HG03103 (cell line): Measurements from ENCODE around the gene TMEM125.

ENCODE experiments used
- ATAC-seq: cut with Tn5 transposase; IDR thresholded peaks from one replicate; pipeline ENCODE4 v1.9.1; 2021; ENCODE audit warnings: low read depth; ENCODE audit not compliant: unreplicated experiment

Gene TMEM125

DNA sequence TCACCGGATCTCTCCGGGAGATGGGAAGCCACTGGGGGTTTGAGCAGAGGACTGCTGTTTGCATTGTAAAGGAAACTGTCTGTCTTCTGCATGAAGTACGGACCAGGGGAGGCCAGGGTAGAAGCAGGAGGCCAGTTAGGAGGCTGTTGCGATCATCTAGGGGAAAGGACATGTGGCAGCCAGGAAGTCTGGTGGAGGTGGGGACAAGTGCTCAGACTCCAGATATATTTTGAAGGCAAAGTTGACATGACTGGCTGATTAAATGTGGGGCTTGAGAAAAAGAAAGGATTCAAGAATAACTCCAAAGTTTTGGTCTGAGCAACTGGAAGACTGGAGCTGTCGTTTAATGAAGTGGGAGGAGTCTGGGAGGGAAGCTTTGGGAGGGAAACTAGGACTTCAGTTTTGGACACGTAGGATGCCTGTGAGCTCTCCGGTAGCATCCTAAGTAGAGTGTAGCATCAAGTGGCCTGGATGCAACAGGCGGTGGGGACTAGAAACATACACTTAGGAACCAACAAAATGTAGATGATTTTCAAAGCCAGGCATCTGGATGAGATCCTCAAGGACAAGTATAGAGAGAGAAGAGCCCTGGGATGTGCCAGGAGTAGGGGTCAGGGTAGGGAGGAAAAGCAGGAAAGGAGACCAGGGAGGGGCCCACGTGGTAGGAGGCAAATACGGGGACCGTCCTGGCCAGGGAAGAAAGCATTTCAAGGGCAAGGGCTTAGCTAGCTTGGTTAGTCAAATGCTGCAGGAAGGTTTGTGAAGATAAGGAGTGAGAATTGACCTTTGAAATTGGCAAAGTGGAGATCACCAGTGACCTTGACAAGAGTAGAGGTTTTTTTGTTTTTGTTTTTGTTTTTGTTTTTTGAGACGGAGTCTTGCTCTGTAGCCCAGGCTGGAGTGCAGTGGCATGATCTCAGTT, 19.3 kb downstream of the TMEM125 start:
- ATAC-seq = no peak

DNA sequence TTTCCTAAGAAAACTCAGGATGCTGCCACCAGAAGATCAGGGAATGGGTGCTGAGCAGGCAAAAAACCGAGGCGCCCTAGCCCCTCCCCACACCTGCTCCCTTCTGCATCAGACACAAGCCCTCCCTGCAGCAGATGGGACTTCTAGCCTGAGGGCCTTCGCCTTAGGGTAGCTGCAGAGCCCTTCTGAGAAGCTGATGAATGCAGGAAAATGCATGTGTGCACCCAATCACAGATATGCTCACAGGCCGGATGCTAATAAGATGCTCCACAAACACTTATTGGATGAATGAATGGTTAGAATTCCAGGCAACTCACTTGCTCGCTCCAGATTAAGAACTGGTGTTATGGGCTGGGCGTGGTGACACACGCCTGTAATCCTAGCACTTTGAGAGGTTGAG, 22.4 kb downstream of the TMEM125 start:
- no peak for ATAC-seq

DNA sequence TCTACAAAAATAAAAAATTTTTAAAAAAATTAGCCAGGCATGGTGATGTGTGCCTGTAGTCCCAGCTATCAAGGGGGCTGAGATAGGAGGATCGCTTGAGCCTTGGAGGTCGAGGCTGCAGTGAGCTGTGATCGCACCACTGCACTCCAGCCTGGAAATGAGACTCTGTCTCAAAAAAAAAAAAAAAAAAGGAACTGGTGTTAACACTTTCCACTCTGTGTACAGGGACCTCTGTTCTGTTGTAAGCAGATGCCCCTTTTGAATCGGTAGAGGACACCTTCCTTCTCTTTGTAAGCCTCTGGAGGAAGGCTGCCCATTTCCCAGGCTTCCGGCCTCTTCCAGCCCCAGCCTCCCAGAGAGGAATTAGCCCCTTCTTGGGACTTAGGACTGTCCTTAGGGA, 22.9 kb downstream of the TMEM125 start:
- ATAC-seq = no peak

DNA sequence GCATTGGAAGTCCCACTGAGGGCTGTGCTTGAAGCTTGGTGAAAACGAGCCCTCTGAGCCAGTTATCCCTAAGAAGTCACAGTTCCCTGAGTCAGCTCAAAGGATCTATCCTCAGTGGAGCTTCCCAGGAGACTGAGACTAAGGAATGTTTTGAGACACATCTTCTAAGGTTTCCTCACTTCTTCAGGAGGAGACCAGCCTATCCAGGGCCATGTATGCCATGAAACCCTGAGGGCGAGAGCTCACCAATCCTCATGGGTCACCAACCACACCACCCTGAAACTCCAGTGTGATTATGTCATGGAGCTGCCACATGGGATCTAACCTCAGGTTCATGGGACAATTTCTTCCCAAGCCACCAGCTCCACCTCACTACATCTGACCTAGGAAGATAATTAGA, 23.4 kb downstream of the TMEM125 start:
- no peak for ATAC-seq

DNA sequence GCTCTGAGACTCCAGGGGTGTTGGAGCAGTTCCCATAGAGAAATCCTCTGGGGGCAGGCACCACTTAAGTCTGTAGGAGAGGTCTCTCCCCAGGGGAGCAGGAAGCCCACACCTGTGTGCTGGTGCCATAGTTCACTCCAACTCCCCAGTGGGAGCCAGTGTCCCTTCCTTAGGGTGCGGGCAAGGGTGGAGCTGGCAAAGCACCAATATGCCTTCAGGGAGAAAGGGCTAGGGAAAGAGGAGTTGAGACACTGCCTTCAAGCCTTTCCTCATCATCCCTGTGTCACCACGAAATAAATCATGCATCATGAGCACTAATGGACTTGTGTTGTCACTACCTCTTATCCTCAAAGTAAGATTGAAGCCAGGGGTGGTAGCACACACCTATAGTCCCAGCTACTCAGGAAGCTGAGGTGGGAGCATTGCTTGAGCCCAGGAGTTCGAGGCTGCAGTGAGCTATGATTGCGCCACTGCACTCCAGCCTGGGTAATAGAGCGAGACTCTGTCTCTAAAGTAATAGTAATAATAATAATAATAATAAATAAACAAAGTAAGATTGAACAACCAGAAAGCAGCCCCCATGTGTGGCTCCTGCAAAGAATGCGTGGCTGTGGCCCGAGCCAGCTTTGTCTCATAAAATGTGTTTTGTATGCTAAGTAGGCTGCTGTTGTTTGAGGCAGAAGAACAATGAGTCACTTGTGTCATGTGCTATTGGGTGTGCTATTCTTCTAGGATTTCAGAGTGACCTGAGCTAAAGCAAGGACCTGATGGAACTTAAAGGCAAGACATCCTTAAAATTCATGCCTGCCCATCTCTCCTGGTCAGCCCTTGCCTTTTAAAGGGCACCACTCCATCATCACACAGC, 24.3 kb downstream of the TMEM125 start:
- no peak for ATAC-seq

DNA sequence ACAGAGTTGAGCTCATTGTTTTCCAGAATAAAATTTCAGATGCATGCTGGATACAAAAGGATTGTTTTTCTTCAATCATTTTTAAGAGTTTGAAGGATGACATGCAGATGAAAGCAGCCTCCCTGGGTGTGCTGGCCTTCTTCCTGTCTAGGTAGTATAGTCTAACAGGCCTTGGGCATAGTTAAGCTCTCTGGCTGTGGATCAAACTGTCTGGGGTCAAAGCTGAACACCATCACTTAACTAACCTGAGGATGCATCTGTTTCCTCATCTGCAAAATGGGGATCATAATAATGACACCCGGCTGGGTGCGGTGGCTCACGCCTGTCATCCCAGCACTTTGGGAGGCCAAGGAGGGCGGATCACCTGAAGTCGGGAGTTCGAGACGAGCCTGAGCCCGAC, 25.0 kb downstream of the TMEM125 start:
- ATAC-seq = no peak

DNA sequence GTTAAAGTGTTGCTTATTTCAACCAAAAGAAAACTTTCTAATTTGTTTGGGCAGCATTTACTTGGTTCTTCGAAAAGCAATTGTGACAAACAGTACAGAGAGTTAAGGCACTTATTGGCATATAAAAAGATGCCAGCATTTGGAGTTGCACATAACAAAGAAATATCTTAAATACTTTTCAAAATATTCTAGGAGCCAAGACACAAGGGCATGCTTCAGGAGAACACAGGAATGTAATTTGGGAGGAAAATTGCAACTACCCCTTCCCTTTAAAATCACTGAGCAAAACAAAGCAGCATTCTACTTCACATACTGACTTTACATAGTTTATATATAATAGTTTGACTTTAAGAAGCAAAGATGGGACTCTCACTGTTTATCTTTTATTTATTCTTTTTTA, 26.4 kb downstream of the TMEM125 start:
- no peak for ATAC-seq

DNA sequence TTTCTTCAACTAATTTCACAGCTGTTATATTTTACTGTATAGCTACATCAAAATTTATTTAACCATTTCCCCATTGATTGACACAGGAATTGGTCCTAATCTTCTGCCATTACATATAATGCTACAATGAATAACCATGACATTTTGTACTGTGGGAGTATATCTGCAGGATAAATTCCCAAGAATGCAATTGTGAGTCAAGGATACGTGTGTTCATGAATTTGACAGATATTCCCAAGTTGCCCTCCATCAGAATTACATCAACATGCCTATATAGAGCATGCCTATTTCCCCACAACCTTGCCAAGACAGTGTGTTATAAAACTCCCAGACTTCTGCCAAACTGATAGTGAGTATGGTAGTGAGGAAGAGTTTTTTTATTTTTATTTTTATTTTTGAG, 28.3 kb downstream of the TMEM125 start:
- no peak for ATAC-seq

DNA sequence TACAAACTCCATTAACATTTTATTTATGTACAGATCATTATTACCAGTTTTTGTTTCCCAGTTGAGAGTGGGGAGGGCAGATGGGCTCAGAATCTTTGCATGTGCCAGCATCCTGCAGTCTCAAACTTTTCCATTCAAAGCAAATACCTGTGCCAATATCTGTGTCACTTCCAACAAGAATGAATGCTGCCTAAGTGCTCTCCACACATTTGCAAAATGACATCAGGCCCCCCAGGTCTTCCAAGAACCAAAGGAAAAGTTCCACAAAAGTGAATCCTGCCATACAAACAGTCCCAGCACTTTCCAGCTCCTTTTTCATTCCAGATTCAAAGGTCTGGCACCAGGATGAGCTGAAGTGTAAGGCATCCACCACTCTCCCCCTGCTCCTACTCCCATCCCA, 29.3 kb downstream of the TMEM125 start:
- ATAC-seq = no peak

DNA sequence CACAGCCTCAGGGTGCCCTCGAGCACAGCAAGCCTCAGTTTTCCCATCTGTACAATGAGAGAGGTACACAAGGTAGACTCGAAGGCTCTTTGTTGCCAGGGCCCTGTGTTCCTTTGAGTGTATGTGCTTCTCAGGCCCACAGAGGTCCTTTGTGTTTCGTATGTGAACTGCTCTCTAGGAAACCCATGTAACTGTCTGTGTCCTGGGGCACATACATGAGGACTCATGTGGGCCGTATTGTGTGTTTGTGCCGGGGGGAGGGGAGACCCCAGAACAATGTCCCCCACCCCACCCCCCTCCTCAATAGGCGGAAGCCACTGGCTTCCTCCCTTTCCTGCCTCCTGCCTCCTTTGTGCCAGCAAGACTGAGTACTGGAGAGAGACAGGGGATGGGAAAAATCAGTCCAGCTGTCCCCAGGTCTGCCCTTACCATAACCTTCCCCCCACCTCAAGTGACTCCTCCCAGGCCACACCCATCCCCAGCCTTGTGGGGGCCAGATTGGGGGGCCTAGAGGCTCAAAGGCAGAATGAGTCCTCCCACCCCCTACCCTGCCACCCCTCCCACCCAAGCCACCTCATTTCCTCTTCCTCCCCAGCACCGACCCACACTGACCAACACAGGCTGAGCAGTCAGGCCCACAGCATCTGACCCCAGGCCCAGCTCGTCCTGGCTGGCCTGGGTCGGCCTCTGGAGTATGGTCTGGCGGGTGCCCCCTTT, 30.8 kb downstream of the TMEM125 start, which contains the start of gene TIE1:
TIE1 (plus strand) TSS at position 605 of the 717 bp plus-strand sequence; CDS start at position 695, 90 bp downstream.
- ATAC-seq = no peak

DNA sequence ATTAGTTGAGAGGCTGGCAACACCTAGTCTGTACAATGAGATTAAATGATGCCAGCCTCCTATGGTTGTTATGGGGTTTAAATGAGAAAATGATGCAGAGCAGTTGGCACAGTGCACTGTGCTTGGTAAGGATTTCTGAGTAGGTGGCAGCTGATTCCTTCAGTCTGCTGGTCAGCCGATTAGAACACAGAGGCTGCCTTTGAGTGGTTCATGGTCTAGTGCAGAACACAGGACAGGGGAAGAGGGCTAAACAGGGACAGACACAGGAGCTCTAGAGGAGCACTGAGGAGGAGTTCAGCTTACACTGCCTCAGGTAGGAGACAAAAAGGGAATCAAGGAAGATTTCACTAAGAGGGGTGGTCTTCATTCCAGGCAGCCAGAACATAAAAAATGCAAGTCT, 32.4 kb downstream of the TMEM125 start:
- no peak for ATAC-seq

DNA sequence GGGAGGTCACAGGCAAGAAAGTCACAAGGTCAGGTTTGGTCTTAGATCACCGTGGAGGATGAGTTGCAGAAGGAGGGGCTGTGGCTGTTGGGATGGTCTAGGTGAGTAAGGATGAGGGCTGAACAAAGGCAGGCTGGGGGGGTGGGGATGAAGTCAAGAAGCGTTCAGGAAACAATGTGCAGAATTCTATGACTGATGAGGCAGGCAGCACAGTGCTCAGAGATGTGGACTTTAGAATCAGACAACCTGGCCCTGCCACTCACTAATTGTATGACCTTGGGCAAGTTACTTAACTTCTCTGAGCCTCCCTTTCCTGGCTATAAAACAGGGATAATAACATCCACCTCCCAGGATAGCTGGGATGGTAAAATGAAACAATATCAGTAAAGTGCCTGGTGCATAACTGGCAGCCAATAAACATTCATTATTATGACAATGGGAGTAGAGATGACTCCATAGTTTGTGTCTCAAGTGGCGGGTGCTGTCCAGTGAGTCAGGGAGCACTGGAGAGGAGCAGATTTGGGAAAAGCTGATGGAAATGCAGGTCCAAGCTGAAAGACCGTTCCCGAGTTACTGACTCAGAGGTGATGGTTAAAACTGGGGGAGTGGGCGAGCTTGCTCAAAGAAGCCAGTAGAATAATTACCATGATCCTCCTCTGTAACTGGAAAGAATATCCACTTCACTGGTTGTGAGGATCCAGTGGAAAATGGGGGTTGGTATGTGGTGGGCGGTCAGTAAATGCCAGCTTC, 33.1 kb downstream of the TMEM125 start:
- no peak for ATAC-seq

DNA sequence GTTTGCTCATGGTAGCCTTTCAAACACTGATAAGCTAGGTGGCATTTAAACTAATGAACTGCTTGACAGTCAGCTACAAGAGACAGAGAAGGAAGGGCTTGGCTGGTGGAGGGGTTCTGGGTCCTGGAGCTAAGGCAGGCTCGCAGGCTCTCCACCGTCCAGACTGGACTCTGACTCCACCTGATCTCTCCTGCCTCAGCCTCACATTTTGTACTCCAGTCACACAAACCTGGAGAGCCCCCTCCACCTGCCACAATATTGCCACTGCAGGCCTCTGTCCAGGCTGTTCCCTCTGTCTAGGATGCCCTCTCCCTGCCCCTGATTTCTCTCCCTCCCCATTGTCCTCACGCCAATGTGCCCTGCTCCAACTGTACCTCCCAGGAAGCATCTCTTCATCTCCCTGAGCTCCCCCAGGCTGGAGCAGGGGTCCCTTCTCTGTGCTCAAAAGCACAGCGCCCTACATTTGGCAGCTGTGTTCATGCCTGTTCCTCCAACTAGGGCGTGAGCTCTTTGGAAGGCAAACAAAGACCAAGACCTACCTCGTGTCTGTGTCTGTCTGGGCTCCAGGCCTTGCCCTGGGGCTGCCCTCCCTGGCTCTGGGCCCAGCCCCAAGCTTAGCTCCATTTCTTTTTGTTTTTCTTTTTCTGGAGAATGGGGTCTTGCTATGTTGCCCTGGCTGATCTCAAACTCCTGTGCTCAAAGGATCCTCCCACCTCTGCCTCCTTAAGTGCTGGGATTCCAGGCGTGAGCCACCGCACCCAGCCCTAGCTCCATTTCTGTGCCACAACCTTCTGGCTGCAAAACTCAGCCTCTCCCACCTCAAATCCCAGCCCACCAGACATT, 33.9 kb downstream of the TMEM125 start:
- ATAC-seq = no peak

DNA sequence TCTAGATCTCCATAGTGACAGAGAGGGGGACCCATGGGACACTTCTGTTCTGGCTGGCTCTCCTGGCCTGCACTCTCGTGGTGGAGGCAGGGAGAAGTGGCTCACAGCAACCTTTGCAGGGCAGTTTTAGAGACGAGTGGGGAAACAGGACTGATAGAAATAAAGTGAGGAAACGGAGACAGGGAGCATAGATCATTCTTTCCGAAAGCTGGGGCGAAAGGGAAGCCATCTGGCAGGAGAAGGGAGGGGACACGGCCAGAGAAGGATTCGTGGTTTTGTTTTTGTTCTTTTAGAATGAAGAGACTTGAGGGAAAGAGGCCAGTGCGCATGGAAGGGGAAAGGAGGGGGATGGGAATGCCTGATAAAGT, 34.5 kb downstream of the TMEM125 start:
- no peak for ATAC-seq

DNA sequence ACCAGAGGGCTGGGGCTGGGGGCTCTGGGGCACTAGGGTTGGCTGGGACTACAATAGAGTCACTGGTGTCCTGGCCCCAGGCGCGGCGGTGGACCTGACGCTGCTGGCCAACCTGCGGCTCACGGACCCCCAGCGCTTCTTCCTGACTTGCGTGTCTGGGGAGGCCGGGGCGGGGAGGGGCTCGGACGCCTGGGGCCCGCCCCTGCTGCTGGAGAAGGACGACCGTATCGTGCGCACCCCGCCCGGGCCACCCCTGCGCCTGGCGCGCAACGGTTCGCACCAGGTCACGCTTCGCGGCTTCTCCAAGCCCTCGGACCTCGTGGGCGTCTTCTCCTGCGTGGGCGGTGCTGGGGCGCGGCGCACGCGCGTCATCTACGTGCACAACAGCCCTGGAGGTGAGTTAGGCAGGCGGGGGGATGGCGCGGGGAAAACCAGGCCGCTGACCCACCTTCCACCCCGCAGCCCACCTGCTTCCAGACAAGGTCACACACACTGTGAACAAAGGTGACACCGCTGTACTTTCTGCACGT, 35.1 kb downstream of the TMEM125 start:
- no peak for ATAC-seq

DNA sequence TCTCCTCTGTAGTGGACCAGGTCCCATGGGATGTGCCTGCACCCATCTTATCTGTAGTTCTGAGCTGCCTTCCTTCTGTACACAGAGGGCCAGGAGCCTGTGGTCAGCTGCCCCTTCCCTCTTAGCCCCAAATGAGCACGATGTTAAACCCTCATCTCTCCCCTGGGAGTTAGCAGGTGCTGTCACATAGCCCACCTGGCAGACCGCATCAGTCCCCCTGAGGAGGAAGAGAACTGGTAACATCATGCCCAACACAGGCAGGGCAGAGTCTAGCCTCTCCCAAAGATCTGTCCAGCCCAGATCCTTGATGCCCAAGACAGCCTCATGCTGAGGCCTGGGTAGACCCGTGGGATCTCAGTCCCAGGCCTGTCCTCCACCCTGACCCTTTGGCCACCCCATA, 35.7 kb downstream of the TMEM125 start:
- no peak for ATAC-seq

DNA sequence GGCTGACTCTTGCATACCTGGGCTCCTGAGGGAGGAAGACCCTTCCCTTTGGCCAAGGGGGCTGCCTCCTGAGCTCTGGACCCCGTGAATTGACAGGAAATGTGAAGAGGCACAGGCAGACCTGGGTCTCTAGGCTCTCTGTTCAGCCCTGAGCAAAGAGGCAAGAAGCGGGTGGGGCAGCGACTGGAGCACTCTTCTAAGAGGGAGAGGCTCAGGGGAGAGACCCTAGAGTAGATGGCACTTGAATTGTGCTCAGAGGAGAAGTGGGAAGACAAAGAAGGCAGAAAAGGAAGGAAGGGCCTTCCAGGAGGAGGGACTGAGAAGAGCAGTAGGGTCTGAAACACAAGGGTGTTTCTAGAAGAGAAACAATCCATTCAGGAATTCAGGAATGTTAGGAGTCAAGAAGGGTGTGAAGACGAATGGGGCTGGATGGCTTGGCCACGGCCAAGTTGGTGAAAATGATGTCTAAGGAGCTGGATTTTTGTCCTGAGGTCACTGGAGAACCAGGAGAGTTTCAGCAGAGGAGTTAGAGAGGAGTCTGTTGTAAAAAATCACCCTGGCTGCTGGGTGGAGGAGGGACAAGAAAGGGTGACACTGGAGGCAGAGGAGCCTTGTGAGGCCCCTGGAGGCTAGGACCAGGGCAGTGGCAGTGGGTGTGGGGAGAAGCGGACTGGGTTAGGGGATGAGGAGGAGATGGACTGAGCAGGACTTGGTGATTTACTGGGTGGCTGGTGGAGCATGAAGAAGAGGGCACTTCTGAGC, 36.3 kb downstream of the TMEM125 start:
- no peak for ATAC-seq

DNA sequence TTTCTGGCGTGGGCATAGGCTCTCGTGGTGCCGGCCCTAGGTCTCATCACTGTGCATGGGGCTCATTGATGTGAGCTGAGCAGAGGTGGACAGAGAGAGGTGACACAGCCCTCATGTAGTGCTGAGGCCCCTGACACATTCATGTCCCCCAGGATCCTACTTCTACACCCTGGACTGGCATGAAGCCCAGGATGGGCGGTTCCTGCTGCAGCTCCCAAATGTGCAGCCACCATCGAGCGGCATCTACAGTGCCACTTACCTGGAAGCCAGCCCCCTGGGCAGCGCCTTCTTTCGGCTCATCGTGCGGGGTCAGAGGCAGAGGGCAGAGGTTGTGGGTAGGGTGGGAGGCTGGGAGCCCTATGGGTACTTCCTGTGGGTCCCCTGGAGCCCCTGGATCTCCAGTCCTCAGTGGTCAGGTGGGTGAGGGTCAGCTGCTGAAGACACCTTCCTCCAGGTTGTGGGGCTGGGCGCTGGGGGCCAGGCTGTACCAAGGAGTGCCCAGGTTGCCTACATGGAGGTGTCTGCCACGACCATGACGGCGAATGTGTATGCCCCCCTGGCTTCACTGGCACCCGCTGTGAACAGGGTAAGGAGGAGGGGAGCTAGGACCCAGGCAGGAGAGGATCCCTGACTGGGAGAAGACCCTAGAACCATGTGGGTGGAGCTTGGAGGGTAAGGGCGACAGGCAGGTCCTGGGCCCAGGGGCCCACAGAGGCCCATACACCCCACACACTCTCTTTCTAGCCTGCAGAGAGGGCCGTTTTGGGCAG, 37.1 kb downstream of the TMEM125 start:
- ATAC-seq = no peak
